ENCODE measurements around the gene BSDC1.

The BSDC1 gene

GRCh38 chr1:32393832-32394140, 455 bp downstream of the BSDC1 start:
- no peak for DNase-seq (ENCODE audit: low read depth)

- peak; percentile 16 for DNase-seq (ENCODE audit: low read depth)
Observed at GRCh38 chr1:32393136-32393535, 1.1 kb downstream of the BSDC1 start.

- no peak for DNase-seq (ENCODE audit: low read depth)
Observed at GRCh38 chr1:32392325-32392724, 1.9 kb downstream of the BSDC1 start.

- DNase-seq (ENCODE audit: low read depth) = no peak
Observed at GRCh38 chr1:32390904-32391870, 3.1 kb downstream of the BSDC1 start.

- DNase-seq (ENCODE audit: low read depth) = no peak
Observed at GRCh38 chr1:32388641-32389040, 5.6 kb downstream of the BSDC1 start.

- DNase-seq (ENCODE audit: low read depth) = no peak
Observed at GRCh38 chr1:32386676-32387392, 7.4 kb downstream of the BSDC1 start.

GRCh38 chr1:32380057-32380456, 14.2 kb downstream of the BSDC1 start:
- DNase-seq (ENCODE audit: low read depth) = no peak

- DNase-seq (ENCODE audit: low read depth) = no peak
Observed at GRCh38 chr1:32377541-32378220, 16.6 kb downstream of the BSDC1 start.

GRCh38 chr1:32376199-32376598, 18.0 kb downstream of the BSDC1 start:
- DNase-seq (ENCODE audit: low read depth) = no peak

- DNase-seq (ENCODE audit: low read depth) = no peak
Observed at GRCh38 chr1:32373996-32374592, 20.1 kb downstream of the BSDC1 start.

GRCh38 chr1:32372149-32372756, 22.0 kb downstream of the BSDC1 start:
- peak; percentile 26 for DNase-seq (ENCODE audit: low read depth)

GRCh38 chr1:32367912-32368635, 26.2 kb downstream of the BSDC1 start:
- DNase-seq (ENCODE audit: low read depth) = no peak

GRCh38 chr1:32365445-32365844, 28.8 kb downstream of the BSDC1 start:
- no peak for DNase-seq (ENCODE audit: low read depth)

- no peak for DNase-seq (ENCODE audit: low read depth)
Observed at GRCh38 chr1:32364836-32365235, 29.4 kb downstream of the BSDC1 start.

GRCh38 chr1:32363713-32364112, 30.5 kb downstream of the BSDC1 start:
- DNase-seq (ENCODE audit: low read depth) = no peak

- no peak for DNase-seq (ENCODE audit: low read depth)
Observed at GRCh38 chr1:32362474-32363313, 31.5 kb downstream of the BSDC1 start, which contains the start of the genes FAM229A and TSSK3. FAM229A (minus strand) TSS chr1:32362485; CDS start chr1:32362091, 394 bp downstream. TSSK3 (plus strand) TSS chr1:32362539; CDS start chr1:32362702, 163 bp downstream.

GRCh38 chr1:32361674-32362473, 32.4 kb downstream of the BSDC1 start:
- peak; percentile 21 for DNase-seq (ENCODE audit: low read depth)

GRCh38 chr1:32361308-32361673, 33.0 kb downstream of the BSDC1 start:
- no peak for DNase-seq (ENCODE audit: low read depth)

- no peak for DNase-seq (ENCODE audit: low read depth)
Observed at GRCh38 chr1:32358435-32358834, 35.8 kb downstream of the BSDC1 start.
